ENCODE results near the gene AKAP6.

The AKAP6 gene

DNA sequence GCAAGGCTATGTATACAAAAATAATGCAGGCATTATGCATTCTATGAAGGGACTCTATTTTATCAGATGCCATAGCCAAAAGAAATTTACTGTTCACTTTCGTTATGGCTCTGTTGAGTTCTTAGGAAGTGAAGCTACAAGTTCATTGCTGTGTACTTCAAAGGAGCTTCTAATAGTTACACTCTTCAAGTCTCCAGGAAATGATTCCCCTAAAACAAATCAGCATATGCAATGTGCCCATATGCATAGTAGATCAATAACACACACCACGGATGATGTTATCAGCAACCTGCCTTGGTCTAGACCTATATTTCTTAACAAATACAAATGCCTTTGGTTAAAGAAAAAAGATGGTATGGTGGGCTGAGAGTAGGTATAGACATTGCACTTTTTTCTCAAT is 83.4 kb downstream of the AKAP6 start:
- no peak for DNase-seq

DNA sequence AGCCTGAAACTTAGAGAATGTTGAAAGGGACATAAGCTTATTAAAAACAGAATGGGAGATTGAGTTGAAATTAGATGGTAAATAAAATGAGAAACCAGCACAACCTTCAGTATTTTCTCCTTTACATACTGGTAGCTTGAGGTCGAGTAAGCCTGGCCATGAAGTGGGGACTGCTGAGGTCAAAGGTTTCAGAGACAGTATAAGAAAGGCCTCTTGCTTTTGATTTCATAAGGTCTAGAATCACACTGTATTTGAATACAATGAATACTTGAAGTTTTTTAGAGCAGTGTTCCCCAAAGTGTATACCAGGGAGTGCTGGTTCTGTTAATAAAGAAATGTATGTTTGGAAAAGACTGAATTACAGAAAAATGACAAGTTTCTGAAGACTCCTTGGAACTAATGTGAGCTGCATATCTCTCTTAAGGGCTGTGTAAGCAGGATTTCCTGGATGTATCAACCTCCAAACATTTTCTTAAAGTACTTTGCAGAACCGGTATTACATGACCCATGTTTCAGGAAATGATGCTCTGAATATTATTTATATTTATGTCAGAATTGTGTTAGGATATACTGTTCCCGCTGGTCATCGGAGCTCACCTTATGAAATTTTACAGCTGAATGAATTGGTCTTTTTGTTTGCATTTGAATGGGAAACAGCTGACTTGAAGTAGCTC is 85.0 kb downstream of the AKAP6 start:
- DNase-seq = no peak

DNA sequence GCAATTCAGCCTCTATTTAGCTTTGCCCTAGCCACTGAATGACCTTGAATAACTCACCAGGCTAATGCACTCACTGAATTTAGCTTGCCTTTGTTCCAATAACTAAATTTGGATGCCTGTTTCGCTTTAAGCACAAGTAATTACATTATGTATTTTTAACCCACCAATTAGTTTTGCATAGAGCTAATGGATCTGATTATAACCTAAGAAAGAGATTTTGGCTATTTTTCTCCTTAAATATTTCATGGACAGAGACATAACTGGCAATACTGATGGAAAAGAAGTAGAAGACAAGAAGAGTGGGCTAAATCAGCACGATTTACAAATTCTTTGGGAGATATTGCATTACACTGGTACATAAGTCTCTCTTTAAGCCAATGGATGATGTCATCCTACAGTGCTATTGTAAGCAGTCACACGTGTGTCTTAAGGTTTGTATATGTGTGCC is 85.7 kb downstream of the AKAP6 start:
- no peak for DNase-seq

DNA sequence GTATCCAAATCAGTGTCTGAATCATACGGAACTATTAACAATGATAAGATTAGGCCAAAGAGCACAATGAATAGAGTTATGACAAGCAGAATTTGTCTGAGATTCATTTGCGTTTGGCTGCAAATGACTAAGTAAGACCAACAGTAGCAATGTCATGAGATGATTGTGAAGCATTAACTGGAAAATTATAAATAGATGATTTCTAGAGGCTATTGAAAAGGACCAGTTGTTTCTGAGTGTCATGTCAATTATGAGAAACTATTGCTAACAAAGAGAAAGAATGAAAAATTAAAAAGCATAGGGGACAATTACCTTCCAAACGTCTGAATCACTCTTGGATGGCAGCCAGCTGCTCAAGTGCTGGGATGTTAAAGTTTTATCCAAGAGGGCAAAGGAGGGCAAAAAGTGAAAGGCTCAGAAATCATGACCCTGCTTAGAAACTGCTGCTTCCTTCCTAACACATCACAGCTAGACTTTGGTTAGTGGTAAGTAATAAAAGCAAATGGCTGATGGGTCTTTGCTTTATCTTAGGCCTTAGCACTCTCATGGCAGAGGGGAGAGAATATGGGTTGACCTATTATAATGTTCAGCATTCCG is 89.0 kb downstream of the AKAP6 start:
- no peak for DNase-seq

DNA sequence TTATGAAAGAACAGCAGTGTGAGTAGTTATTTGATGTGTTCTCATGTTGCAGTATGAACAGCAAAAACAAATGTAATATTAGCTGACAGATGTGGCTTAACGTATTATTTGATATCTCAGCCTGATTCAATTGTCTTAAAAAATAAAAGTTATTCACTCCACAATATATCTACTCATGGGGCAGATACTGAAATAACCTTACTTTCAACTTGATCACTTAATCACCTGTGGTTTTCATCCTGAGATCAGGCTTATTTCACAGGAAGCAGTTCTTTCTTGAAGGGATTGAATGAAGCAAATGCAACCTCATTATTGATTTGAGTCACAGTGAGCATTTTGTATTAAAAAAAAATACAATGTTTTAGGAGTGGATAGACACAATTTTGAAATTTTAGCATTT is 90.3 kb downstream of the AKAP6 start:
- no peak for DNase-seq

DNA sequence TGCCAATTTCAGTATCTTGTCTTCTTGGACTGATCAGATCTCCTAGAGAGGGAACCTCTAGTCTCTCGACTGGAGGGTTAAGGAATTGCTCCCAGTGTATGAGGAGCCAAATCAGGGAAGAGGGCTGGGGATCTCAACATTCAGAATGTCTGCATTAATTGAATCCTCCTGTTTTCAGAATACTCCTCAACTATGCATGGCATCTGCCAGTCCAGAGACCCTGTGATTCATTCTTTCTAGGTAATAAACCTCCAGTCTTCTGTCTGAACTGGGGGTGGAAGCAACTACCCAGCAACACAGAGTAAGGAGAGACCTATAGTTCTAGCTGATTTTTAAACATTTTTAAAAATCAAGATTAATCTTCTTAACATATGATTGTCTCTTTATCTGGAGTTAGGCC is 92.7 kb downstream of the AKAP6 start:
- no peak for DNase-seq

DNA sequence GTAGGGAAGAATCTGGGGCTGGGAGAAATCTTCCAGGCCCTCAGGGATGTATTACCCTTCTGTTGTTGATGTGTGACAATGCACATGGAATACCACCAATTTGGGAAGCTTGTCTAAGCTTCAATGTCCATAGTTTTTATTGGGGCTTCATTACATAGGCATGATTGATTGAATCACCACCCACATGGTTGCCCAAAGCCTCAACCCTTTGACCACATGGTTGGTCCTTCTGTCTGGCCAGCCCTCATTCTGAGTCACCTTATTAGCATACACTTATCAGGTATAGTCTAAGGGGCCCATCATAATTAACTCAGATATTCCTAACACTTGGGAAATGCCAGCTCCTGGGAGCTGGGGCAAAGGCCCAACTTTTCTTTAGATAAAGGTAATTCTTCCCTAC is 93.3 kb downstream of the AKAP6 start:
- DNase-seq = no peak

DNA sequence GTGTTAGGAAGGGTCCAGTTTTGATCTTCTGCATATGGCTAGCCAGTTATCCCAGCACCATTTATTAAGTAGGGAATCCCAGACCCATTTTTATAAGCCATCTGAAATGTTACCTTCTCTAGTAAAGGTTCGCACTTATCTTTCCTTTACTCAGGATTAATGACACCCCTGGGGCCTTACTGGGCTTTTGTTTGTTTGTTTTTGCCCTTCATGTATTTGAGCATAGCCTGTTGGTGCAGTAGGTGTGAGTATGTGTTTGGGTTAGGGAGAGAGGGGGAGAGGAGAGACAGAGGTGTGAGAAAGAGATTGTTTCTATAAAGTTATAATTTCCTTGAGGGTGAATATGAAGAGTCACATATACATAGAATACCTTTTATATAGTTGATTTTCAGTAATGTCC is 96.9 kb downstream of the AKAP6 start:
- DNase-seq = no peak

DNA sequence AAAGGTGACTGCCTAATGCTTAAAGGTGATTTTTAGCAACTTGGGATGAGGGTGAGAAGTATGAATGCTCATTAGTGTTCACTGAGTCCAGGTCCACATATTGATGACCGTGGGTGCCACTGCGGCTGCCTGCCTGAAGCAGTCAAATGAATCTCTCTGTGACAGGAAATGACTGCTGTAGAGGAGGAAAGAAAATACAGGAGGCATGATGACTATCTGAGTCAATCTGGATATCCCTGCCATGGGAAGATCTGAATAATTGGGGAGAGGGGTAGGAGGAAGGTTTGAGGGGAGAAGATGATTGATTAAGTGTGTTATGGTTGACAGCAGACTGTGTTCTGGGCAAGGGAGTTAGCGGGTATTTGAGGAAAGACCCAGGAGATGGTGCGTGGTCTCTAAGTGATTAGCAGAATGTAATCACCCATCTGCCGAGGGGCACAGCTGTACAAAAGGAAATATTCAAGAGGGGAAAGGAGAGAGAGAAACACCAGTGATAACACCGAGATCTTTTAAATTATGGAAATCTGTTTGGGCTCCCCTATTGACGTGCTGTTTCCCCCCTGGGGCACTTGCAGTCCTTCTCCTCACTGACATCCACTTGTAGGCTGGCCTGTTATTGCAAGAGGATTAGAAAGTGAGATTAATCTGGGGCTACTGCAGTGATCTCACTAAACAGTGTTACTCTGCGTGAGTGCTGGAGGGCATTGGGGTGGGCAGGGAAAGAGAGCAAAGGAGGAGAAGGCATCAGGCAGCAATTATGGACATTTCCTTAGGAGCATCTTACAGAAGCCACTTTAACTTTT is 97.7 kb downstream of the AKAP6 start:
- DNase-seq = no peak

DNA sequence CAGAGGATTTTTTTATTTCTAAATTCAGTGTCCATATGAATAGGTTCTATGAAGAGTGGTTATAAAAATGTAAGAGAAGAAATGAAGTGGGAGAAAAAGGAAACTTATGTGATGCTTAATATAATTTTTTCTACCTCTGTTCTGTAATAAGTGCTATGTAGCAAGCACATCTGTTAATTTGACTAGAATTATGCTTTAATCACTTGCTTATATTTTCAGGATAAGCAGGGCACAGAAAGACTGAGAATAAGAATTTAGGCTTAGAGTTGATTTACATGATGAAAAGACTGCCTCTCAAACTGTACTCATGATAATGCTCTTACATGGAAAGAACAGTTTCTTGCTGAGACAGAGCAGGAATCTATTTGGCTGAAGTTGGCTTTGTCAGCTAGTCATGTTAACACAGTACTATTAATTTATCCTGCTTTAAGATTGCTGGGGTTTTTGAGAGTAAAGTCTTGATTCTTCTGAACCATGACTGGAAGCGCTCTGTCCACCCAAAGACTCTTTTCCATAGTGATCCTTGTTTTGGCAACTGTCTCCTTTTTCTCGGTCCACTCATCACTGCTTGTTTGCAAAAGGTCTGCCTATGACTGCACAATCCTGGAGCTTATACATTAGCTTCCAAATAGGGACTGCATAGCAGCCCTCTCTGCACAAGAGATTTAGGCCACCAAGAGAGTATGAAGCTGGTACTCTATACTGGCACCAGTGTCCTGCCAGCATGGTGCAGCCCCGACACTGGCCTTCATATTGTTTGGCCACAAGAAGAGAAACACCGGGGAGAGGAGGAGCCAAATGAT is 98.8 kb downstream of the AKAP6 start:
- no peak for DNase-seq

DNA sequence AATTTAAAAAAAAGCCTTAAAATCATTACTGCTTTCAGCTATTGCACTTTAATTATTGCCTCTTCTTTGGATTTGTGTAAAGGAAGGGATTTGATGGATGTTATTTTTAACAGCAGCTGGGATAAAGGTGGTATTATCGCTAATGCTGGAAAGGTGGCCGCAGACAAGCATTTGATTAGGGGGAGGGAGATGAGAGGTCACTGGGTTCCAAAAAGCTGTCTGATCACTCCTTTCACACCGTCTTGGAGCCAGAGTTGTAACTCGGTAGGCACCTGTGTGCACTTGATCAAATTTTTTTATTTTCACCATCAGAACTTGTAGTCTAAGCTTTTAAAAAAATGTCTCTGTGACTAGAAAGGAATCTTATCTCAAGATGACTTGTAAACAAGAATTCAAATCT is 99.8 kb downstream of the AKAP6 start:
- no peak for DNase-seq

DNA sequence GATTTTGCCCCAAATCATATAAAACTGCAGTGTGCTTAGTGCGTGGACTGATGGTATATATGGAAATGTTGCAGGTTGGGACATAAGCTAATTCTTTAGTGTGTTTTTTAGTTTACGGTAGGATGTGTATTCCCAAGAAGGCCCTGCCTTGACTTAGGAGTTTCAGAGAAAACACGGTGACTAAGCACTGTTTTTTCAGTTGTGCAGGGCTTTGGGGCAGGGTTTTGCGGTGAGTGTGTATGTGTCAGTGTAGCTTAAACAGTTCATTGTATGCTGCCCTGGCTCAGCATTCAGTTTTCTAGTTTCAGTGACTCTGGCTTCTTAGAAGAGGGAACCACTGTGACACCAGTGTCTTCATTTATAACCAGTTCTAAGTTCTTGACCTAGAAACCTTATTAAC is 101.2 kb downstream of the AKAP6 start:
- DNase-seq = no peak

DNA sequence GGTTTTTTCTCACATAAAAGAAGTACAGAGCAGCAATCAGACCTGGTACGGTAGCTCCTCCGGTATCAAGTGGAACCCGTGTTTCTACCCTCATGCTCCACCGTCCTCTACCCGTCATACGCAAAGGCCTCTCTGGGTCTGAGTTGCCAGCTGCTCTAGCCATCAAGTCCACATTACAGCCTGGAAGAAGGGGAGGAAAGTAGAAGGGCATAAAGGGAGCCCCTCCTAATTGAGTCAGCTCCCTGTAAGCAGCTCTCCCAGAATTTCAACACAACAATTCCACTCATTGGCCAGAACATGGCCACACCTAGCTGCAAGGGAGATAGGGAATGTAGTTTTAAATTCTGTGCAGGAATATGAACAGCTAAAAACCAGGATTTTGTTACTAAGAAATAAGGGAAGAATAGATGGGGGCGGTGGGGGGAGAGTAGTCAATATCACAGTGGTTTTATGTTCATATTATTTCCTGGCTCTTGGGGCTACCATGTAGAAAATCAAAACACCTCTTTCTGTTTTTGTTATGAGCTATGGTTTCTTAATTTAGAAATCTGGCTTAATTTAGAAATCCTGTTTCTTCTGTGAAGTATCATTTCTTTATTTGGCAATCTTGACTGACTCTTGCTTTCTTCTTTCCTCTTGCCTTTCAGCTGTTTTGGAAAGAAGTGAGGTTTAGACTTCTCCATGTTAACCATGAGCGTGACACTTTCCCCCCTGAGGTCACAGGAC is 103.9 kb downstream of the AKAP6 start:
- no peak for DNase-seq

DNA sequence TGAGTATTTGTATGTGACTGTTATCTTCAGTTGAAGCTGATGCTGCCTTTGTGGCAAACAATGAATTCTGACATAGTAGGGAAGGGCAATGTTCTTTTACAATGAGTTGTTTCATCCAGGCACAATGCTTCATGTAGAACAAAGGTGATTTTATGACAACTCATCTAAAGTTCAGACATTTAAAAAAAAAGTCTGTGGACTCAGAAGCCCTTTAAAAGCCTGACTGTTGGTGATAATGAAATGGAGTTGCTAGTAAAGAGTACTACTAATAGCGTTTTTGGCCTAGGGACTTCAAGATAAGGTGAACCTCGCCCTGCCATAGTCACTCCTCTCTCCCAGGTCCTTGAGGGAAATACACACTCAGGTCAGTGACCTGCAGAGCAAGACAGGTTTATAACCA is 105.1 kb downstream of the AKAP6 start:
- no peak for DNase-seq

DNA sequence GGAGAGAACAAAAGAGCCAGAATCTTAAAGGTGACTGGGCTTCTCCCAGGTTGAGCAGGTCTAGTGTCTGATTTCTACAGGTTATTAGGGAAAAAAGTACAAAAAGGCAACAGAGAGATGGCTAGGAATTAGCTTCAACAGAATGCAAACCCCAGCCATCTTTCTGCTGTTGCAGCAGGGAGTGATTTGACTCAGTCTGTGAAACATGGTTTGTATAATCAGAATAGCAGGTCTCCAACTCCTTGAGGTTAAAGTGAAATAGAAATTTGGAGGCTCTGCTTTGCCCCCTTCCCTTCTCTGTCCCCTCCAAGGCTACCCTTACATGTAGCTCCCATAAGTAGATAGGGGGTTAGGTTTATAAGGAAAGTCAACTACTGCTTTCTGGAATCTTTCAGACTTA is 105.8 kb downstream of the AKAP6 start:
- no peak for DNase-seq

DNA sequence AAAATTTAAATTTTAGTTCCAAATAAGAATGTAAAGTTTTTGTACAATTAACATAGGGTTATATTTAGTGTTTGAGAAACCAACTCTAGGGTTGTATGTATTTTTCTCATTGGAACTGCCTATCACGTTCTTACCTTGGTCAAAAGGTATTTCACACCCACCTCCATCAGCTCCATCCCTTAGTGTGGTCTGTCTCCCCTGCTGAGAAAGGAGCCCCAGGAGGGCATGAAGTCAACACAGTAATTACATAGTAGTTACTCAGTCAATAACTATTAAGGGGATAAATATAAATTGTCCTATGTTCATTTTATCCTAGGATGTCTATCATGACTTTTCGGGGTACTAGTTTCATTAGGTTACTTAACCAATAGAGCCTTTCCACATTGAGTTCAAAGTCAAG is 106.3 kb downstream of the AKAP6 start:
- no peak for DNase-seq

DNA sequence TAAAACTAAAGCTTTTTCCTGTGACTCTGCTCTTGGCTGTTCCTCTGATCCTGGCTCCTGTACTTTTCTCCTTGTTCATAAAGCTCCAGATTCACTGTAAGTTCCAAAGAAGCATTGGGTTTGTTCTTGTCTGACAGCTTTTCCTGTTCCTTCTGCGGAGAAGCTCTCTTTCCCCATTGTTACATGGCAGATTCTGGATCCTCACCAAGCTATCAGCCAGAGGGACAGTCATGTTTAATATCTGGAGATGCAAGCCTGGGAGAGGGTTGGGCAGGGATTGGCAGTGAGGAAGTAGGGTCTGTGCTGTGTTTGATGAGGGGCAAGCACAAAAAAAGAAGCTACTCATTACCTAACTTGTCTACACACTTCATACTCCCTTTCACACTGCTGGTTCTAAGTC is 107.9 kb downstream of the AKAP6 start:
- no peak for DNase-seq

DNA sequence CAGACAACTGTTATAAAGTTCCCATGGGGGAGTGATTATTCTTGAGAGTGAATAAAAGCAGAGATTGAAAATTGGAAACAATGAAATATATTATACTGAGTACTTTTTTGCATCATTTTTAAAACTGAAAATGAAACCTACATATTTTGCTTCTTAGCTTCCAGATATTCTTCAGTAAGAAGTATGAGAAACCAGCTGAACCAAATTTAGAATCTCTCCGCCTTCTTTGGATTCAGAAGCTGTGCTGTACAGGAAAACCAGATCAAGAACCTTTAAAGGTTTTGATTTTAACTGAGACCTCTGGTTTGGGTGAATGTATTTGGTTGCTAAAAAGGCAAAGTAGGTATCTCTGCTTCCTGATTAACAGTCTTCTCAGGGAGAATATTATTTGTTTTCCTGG is 109.4 kb downstream of the AKAP6 start:
- DNase-seq = no peak

DNA sequence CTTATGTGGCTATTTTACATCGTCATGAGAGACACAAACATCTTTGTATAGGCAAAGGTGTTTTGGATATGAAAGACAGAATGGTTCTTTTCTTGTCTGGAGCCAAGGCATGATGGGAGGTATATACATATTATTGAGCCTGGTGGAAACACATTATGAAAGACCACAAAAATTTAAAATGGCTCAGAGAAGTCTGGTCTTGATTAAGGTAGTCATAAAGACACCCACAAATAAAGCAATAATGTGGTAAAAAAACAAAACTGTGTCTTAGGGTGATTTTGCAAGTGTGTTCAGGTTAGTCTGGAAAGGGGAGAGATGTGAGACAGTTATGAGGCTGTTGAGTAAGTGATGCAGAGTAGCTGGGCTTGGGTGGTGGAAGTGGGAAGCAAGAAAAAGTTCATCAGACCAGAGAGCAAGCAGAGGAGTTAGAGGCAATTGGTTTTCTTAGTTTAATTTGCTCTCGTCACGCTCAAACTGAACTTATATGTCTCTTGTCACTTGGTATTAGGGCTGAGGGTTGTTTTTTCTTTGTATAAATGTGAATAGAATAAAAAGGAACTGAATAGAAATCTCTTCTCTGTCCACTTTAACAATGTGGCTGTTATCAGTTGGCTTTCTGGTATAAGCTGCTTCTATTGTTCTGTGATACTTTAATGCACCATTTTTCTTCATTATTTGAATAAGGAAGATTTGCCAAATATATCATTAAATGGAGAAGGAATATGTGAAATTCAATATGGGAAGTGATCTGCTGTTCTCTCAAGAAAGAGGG is 115.0 kb downstream of the AKAP6 start:
- no peak for DNase-seq

DNA sequence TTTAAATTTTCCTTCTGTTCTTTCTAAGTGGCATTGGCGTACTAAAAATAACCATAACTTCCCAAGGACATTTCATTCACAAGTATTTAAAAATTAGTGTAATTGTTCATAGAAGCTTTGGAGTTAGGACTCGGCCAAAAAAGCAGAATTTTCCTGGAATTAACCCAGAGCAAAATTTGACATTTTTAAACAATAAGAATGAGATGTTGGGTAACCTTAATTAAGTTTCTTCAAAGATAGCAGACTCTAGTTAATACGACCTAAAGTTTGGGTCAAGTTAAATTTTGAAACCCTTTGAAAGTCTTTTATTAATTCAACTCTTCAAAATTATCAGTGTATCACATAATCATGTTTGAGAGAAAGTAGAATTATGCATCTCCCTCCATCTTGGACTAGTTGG is 118.3 kb downstream of the AKAP6 start:
- no peak for DNase-seq

DNA sequence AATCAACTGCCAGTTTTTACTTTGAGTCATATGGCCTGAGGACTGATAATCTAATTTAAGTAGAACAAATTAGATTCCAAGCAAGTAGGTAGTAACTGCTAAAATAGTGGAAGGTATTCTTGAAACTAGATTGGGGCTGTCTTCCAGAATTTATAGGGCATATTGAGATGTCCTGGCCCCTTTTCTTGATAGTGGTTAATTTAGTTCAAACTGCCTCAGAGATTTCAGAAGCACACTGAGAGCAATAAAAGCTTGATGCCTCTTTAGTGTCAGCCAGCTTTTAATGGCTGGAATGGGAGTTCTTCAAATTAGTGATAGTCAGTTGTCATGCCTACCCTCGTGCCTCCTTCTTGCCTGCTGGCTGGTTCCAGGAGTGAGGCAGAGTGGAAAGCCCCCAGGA is 120.5 kb downstream of the AKAP6 start:
- no peak for DNase-seq

All from activated CD4-positive, alpha-beta T cell treated with anti-CD3 and anti-CD28 coated beads for 4 hours (primary cell).